Measurements from ENCODE around the gene PCDH1. TPM values are rescaled to one million over a fixed set of nuclear protein-coding genes. Genes with fewer than 3 reads are reported as not detected.
"Not testable (repeated sequence)": the region's sequence is repeated elsewhere in the genome, so short reads cannot be mapped to it uniquely, and the experiment has no call there.

PCDH1 gene
- total RNA-seq, 1 donor from 2014 or later: 10.6 TPM

GRCh38 chr5:141898448-141899049 is 20.3 kb upstream of the PCDH1 start:
- no peak for DNase-seq (ENCODE audit: low read depth)

GRCh38 chr5:141897425-141897824 is 19.2 kb upstream of the PCDH1 start:
- no peak for DNase-seq (ENCODE audit: low read depth)

- not testable (repeated sequence) for DNase-seq (ENCODE audit: low read depth)
These were observed 12.2 kb upstream of the PCDH1 start for GRCh38 chr5:141890429-141890828.

- peak; percentile 28 for DNase-seq (ENCODE audit: low read depth)
These were observed 11.2 kb upstream of the PCDH1 start for GRCh38 chr5:141889282-141889871.

GRCh38 chr5:141883892-141884318 is 5.7 kb upstream of the PCDH1 start:
- no peak for DNase-seq (ENCODE audit: low read depth)

GRCh38 chr5:141883184-141883891 is 5.1 kb upstream of the PCDH1 start:
- DNase-seq (ENCODE audit: low read depth): no peak

GRCh38 chr5:141882594-141883183 is 4.5 kb upstream of the PCDH1 start:
- DNase-seq (ENCODE audit: low read depth): no peak

GRCh38 chr5:141881886-141882285 is 3.7 kb upstream of the PCDH1 start:
- DNase-seq (ENCODE audit: low read depth): no peak

- no peak for DNase-seq (ENCODE audit: low read depth)
These were observed 3.0 kb upstream of the PCDH1 start for GRCh38 chr5:141880961-141881801.

- no peak for DNase-seq (ENCODE audit: low read depth)
These were observed 1.9 kb upstream of the PCDH1 start for GRCh38 chr5:141879941-141880738.

- no peak for DNase-seq (ENCODE audit: low read depth)
These were observed 1.2 kb upstream of the PCDH1 start for GRCh38 chr5:141879426-141879759.

GRCh38 chr5:141878711-141879425 is 658 bp upstream of the PCDH1 start:
- peak; percentile 89 for DNase-seq (ENCODE audit: low read depth)

- no peak for DNase-seq (ENCODE audit: low read depth)
These were observed 639 bp downstream of the PCDH1 start for GRCh38 chr5:141877356-141878185.

- no peak for DNase-seq (ENCODE audit: low read depth)
These were observed 1.4 kb downstream of the PCDH1 start for GRCh38 chr5:141876628-141877355.

GRCh38 chr5:141875795-141876627 is 2.2 kb downstream of the PCDH1 start:
- no peak for DNase-seq (ENCODE audit: low read depth)

- no peak for DNase-seq (ENCODE audit: low read depth)
These were observed 3.0 kb downstream of the PCDH1 start for GRCh38 chr5:141875022-141875740.

- no peak for DNase-seq (ENCODE audit: low read depth)
These were observed 3.8 kb downstream of the PCDH1 start for GRCh38 chr5:141874262-141874964.
